Activated naive CD4-positive, alpha-beta T cell treated with anti-CD3 and anti-CD28 coated beads, Interleukin-2, amount 50 U/mL, for 16 hours (primary cell): ENCODE results near the gene NEDD4.
"Not testable (repeated sequence)": the region's sequence is repeated elsewhere in the genome, so short reads cannot be mapped to it uniquely, and the experiment has no call there.

ENCODE experiments used
- DNase-seq: peaks from one replicate; pipeline ENCODE4 v3.0.0-alpha.2; 2020

NEDD4 gene

GRCh38 chr15:55952501-55953274 is 40.7 kb downstream of the NEDD4 start:
- not testable (repeated sequence) for DNase-seq

DNA sequence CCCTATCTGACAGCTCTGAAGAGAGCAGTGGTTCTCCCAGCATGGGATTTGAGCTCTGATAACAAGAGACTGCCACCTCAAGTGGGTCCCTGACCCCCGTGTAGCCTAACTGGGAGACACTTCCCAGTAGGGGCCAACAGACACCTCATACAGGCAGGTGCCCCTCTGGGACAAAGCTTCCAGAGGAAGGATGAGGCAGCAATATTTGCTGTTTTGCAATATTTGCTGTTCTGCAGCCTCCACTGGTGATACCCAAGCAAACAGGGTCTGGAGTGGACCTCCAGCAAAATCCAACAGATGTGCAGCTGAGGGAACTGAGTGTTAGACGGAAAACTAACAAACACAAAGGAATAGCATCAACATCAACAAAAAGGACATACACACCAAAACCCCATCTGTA is 48.8 kb downstream of the NEDD4 start:
- DNase-seq, result not testable (repeated sequence)

GRCh38 chr15:55942332-55942731 is 51.1 kb downstream of the NEDD4 start:
- DNase-seq, result no peak

DNA sequence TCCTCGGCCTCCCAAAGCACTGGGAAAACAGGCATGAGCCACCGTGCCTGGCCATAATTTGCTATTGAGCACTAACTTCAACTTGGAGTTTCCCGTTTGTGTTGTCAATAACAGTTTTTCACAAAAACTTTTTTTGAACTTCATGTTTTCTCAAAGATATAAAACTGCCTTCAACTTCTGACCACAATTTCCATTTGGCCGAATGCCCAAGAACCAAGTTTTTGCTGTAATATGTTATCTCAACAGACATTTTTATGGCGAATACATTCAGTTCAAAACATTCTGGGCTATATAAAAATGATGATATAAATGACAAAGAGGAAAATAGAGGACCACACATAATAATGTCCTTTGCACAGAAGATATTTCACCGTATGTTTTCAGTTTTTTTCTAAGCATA is 56.4 kb downstream of the NEDD4 start:
- no peak for DNase-seq

GRCh38 chr15:55928955-55929354 is 64.5 kb downstream of the NEDD4 start:
- DNase-seq, result no peak

DNA sequence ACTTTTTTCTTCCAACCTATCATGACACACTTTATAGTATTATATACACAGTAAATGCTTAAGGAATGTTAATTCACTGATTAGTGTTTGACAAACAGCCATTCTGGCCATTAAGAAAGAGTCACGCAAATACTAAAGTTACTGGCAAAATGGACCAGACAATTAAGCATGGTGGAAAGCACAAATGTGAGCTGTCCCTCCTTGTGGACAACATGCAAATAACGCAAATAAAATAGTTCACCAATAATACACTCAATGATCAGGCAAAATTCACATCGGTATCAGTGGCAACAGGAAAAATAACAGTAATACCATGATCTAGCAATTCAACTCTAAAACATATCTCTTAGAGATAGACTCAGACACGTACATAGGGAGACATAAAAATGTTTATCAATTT is 71.7 kb downstream of the NEDD4 start:
- DNase-seq, result no peak

DNA sequence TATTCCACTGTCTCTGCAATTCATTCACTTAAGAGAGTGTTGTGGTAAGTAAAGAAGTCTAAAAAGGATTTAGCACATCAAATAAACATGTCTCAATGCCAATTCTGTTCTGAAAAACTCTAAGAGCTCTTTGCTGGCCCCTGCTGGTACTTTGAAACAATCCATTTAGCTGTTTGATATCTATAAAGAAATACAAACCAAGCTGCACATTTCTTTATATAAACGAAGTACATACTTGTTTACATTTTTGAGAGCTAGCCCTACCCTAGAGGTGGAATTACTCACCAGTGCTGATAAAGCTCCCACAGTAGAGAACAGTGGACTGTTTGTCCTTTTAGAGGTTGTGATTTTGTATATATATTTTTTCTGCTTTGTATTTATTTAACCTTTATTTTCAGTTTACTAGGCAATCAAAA is 75.5 kb downstream of the NEDD4 start:
- DNase-seq, result no peak

GRCh38 chr15:55916666-55917409 is 76.6 kb downstream of the NEDD4 start:
- DNase-seq, result no peak

DNA sequence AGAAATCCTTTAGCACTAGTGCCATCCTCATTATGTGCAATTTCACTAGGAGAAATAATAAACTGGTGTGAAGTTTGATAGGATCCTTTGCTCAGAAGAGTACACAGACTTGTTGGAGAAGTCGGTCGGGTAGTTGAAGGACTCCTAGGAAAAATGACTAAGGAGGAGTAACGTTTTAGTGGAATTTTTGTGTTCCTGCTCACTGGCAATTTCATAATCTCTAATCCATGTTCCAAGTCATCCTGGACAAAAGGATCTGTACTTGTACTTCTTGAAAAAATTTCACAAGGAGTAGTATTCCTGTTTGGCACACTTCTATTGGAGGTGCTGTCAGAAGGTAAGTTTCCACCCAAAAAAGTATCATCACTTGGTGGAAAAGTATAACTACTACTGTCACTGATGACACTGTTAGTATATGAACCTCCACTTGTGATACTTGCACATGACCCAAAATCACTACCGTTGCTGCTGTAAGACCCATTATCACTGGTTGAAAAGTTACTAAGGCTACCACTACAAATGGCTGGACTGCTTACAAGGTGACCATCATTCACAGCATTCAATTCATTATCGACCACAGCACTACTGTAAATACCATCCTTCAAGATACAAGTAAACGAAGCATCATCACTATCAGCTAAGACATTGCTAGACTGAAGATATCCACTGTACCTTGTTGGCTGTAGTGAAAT is 77.4 kb downstream of the NEDD4 start:
- no peak for DNase-seq

DNA sequence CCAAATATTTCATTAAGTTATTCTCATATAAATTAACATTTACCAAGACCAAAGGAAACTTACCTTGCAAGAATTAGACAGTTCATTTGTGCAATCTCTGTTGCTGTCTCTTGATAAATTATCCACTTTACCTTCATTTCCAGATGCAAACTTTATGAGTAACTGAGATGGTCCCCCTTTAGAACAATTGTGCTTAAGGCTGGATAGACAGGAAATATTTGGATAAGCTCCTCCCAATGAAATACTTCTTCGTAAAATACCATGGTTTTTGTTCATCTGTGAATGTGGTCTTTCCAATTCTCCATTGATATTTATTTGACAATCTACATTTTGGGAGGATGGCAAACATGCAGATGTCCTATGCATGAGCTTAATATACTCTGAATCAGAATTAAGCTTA is 78.2 kb downstream of the NEDD4 start:
- DNase-seq, result no peak

- DNase-seq, result no peak
Measured at GRCh38 chr15:55914446-55914845, 79.0 kb downstream of the NEDD4 start.

DNA sequence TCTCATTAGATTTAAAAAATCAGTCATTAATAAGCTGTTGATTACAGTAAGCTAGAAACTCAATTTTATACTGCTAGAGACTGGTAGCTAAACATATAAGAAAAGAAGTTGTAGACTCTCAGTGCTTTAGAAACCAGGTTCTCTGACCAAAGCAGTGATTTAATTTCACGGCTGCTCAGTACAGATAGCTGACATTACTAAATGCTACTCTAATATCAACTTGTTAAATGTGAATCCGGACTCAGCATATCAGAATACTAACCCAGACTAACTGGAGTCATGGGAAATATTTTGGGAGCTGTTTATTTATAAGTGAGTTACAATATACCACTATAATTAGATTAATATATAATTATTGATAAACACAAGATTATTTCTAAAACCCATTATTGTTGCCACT is 80.4 kb downstream of the NEDD4 start:
- no peak for DNase-seq

GRCh38 chr15:55909036-55909811 is 84.2 kb downstream of the NEDD4 start:
- DNase-seq, result no peak

- DNase-seq, result no peak
Measured at GRCh38 chr15:55907797-55908196, 85.6 kb downstream of the NEDD4 start.

DNA sequence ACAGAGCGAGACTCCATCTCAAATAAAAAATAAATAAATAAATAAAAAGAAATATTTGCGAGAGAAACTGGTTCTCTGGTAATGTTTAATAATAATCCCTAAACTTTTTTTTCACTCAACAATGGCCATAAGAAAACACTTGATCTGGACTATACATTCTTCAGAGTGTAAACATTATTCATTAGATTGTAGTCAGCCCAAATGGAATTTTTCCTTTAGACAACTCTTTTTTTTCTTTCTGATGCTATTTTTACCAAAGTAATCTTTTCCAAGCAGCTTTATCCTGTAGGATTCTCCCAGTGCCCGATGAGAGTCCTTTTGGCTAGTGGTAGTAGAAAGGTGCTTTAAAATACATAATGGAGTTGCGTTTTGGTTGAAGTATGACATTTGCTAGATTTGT is 90.4 kb downstream of the NEDD4 start:
- no peak for DNase-seq

DNA sequence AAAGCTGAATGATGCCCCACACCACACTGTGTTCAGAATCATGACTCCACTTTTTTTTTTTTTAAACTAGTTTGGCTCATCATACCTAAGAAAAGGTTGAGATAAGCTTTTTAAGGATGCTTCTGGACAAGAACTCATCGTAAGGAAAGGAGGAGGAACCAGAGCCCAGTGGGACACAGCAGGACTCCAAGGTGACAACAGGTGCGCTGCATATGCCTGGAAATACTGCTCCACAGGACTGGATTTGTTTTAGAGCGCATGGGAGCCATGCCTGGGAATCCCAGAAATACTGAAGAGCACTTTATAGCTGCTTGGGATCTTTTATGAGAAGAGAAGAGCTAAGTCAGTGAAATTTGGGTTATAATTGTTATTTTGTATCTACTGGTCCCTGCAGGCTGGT is 93.4 kb downstream of the NEDD4 start:
- DNase-seq, result no peak

DNA sequence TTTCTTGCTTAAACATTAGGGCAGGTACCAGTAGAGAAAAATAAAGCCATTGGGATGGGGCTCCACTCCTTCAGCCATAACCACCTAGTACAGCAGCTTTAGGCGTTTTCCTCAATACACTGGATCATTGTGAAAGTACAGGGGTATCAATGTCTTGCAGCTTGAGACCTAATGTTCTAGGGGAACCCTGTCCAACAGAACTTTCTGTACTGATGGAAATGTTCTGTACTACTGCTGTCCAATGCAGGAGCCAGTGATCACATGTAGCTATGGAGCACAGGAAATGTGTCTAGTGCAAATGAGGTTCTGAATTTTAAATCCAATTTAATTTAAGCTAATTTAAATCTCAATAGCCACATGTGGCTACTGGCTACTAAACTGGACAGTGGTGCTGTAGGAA is 93.9 kb downstream of the NEDD4 start:
- no peak for DNase-seq

- no peak for DNase-seq
Measured at GRCh38 chr15:55897560-55898336, 95.7 kb downstream of the NEDD4 start.

DNA sequence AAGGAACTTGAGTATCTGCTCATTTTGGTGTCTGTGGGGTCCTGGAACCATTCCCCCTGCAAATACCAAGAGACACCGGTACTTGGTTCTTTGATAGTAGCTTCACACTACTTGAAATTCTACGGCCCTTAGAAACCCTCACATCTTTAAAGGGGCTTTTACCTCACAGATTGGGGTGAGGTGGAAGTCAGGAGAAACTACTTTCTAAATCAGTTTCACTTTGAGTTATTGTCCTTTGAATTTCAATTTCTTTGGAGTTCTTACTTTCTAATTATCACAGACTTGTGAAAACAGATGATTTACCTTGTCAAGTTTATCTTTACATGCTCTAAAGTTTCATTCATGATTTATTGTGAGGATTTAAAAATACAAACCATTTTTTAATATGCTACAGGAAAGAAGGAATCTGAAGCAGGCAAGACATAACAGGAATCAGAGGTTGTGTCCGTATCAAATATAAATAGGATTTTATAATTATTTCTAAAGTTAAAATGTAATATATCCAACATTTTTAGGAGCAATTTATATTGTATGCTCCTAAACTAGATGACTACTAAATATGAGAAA is 98.9 kb downstream of the NEDD4 start:
- DNase-seq, result no peak

DNA sequence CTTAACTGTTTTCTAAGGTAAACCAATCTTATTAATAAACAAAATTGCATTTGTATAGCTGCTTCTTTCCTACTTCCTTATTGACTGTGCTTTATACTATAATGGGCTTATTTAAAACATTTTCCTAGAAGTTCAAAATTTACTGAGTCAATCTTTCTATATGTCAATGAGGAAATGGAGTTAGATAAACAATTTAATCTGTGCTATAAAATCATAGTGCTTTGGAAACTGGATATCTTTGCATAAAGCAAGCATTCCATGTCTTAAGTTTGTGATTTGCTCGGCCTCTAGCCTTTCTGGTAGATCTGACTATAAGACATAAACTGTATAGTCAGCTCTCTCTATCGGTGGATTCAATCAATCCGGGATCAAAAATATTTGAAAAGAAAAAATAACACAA is 99.6 kb downstream of the NEDD4 start:
- no peak for DNase-seq

DNA sequence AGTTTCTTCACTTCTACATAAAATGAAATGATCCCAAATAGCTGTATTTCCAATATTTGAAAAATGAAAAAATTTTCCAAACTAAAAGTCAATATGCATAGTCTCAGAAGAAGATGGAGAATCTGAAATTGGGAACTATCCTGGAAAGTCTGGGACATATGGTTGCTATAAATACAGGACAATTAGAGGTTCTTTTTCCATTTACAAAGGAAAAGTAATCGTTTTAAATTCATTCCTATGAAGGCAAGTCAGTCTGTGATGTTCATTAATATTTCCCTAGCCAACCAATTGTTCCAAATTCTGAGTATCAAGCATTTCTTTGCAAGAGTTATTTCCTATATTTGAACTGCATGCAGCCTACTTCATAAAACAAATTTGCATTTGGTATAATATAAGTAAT is 102.2 kb downstream of the NEDD4 start:
- no peak for DNase-seq

DNA sequence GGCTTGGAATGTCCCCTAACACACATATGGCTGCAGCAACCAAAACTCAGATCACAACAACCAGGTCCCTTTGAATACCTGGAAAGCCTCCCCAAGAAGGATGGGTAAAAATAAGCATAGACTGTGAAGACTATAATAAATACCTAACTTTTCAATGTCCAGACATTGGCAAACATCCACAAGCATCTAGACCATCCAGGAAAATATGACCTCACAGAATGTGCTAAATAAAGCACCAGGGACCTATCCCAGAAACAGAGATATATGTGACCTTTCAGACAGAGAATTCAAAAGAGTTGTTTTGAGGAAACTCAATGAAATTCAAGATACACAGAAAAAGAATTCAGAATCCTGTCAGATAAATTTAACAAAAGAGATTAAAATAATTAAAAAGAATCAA is 109.2 kb downstream of the NEDD4 start:
- DNase-seq, result no peak
